ENCODE measurements around the gene TFG. TPM values are rescaled to one million over a fixed set of nuclear protein-coding genes. Genes with fewer than 3 reads are reported as not detected.

The TFG gene
- total and polyA plus RNA-seq, 2 experiments from 2014 or later: 87.6 to 88.5 TPM

GRCh38 chr3:100759950-100760349 lies 50.7 kb downstream of the TFG start (continued):
- TF ChIP-seq ZNF462 (CRISPR knock-in tag; IDR thresholded peaks at IDR 0.05): no peak
- no peak for TF ChIP-seq CTCF (conservative IDR thresholded peaks at IDR 0.05; ENCODE audit: low read depth in 2 of 2)
- no peak for TF ChIP-seq EZH2 (IDR thresholded peaks at IDR 0.05; ENCODE audit: low read depth, unreplicated experiment)
- TF ChIP-seq NANOG (IDR thresholded peaks at IDR 0.05; ENCODE audit: borderline replicate concordance): no peak
- TF ChIP-seq STAT1 (IDR thresholded peaks at IDR 0.05; ENCODE audit: unreplicated experiment): no peak
- TF ChIP-seq ZNF331 (CRISPR knock-in tag; IDR thresholded peaks at IDR 0.05; ENCODE audit: low read depth): no peak

GRCh38 chr3:100760377-100760776 lies 51.1 kb downstream of the TFG start:
- H3K27ac ChIP-seq (ENCODE audit: low read depth): no peak overlapping the region
- H3K9me2 ChIP-seq (ENCODE audit: insufficient read depth): no peaks in the 10 kb centered on the region
- DNase-seq (ENCODE audit: low spot score) (no peak), ATAC-seq (no peak)
- Mint-ChIP-seq H3K27ac (no peak overlapping the region), H3K4me3 (no peak overlapping the region), H3K27me3 (ENCODE audit: insufficient read depth, low read depth, poor library complexity) (no peaks in the 10 kb centered on the region), H3K36me3 (ENCODE audit: low read depth) (no peaks in the 10 kb centered on the region), H3K4me1 (peaks cover 14% of the 10 kb centered on the region), H3K9me3 (no peaks in the 10 kb centered on the region)
- H3F3A ChIP-seq (replicated peaks; ENCODE audit: low read depth): no peaks in the 10 kb centered on the region
- no peak overlapping the region for H3K4me2 ChIP-seq
- no peak overlapping the region for H2AFZ ChIP-seq
- H3K36me3 ChIP-seq (ENCODE audit: insufficient read depth): no peaks in the 10 kb centered on the region
- H3K4me1 ChIP-seq (ENCODE audit: insufficient read depth): no peaks in the 10 kb centered on the region; the same call in 1 of the 2 replicates
- no peaks in the 10 kb centered on the region for H3K79me2 ChIP-seq (replicated peaks; ENCODE audit: insufficient read depth)
- no peaks in the 10 kb centered on the region for H4K20me1 ChIP-seq (replicated peaks; ENCODE audit: insufficient read depth)
- no peak overlapping the region for H3K4me3 ChIP-seq
- H3K27me3 ChIP-seq (ENCODE audit: insufficient read depth): no peaks in the 10 kb centered on the region
- no peak for TF ChIP-seq JUNB (IDR thresholded peaks at IDR 0.05; ENCODE audit: unreplicated experiment)
- TF ChIP-seq ZNF114 (CRISPR knock-in tag; IDR thresholded peaks at IDR 0.05): no peak
- no peak for TF ChIP-seq CTCF (conservative IDR thresholded peaks at IDR 0.05; ENCODE audit: low read depth in 2 of 2)
- no peak for TF ChIP-seq POLR2AphosphoS5 (IDR thresholded peaks at IDR 0.05; ENCODE audit: low read depth)
- no peak for TF ChIP-seq NANOG (IDR thresholded peaks at IDR 0.05; ENCODE audit: borderline replicate concordance)
